Endodermal cell (in vitro differentiated cells): ENCODE measurements around the gene USH1G. TPM values are rescaled to one million over a fixed set of nuclear protein-coding genes. Genes with fewer than 3 reads are reported as not detected.

ENCODE experiments used
- DNase-seq: peaks from one replicate; pipeline ENCODE4 v3.0.0-alpha.2; 2017
- H3K27ac ChIP-seq: 2 replicates; pipeline ENCODE4 v1.5.1; 2013; ENCODE audit warnings: mild to moderate bottlenecking, low read depth, low read length, moderate library complexity
- H3K27me3 ChIP-seq: 2 replicates; pipeline ENCODE4 v1.6.1; 2013; ENCODE audit warnings: mild to moderate bottlenecking, low read length, moderate library complexity; ENCODE audit not compliant: insufficient read depth, control insufficient read depth, poor library complexity, severe bottlenecking
- H3K36me3 ChIP-seq: 2 replicates; pipeline ENCODE4 v1.7.0; 2013; ENCODE audit warnings: mild to moderate bottlenecking, low read length, moderate library complexity; ENCODE audit not compliant: control insufficient read depth, insufficient read depth
- H3K4me1 ChIP-seq: one replicate; pipeline ENCODE4 v1.7.0; 2013; ENCODE audit warnings: low read length; ENCODE audit not compliant: control insufficient read depth, insufficient read depth
- H3K4me3 ChIP-seq: 2 replicates; pipeline ENCODE4 v1.5.1; 2013; ENCODE audit warnings: mild to moderate bottlenecking, low read length, moderate library complexity
- H3K9ac ChIP-seq: 2 replicates; pipeline ENCODE4 v1.6.1; 2013; ENCODE audit warnings: mild to moderate bottlenecking, low read length, moderate library complexity; ENCODE audit not compliant: poor library complexity, severe bottlenecking; ENCODE audit errors: extremely low read depth
- H3K9me3 ChIP-seq: 2 replicates; pipeline ENCODE4 v1.6.1; 2013; ENCODE audit warnings: mild to moderate bottlenecking, low read length, moderate library complexity; ENCODE audit not compliant: control insufficient read depth
- H3K27ac Mint-ChIP-seq: 2 replicates; pipeline ENCODE4 v1.8.0; 2020; ENCODE audit warnings: mixed read lengths
- H3K27me3 Mint-ChIP-seq: 2 replicates; pipeline ENCODE4 v1.8.0; 2021; ENCODE audit warnings: mild to moderate bottlenecking, mixed read lengths; ENCODE audit not compliant: insufficient read depth
- H3K36me3 Mint-ChIP-seq: 2 replicates; pipeline ENCODE4 v1.8.0; 2020; ENCODE audit warnings: low read depth, mixed read lengths
- H3K4me1 Mint-ChIP-seq: 2 replicates; pipeline ENCODE4 v1.8.0; 2020; ENCODE audit warnings: mixed read lengths
- H3K4me3 Mint-ChIP-seq: 2 replicates; pipeline ENCODE4 v1.8.0; 2020; ENCODE audit warnings: mild to moderate bottlenecking, moderate library complexity, mixed read lengths
- H3K9me3 Mint-ChIP-seq: 2 replicates; pipeline ENCODE4 v1.8.0; 2020; ENCODE audit warnings: mild to moderate bottlenecking, mixed read lengths
- WGBS, 2 experiments: methylation state at CpG; one replicate each; pipeline versions ENCODE4 v1.1.5 to v1.1.7; 2013; ENCODE audit warnings: missing lambda C conversion rate in 2 of 2, mixed read lengths in 1 of 2; ENCODE audit not compliant: insufficient coverage in 1 of 2, insufficient read length in 1 of 2; 5-methylcytosine and 5-hydroxymethylcytosine counted together
- total RNA-seq, 2 donors: library from RNA; stranded (reverse); fragmentation: NEBNext Ultra II Directional in 1 of 2; extraction: Animal tissue kit (Norgen Biotek cat#: 25700) in 1 of 2; gene quantifications; 2 replicates in 1 of 2; 3 replicates in 1 of 2; pipeline ENCODE4 v1.2.1, GENCODE V29; 2021
- TF ChIP-seq, protein P1 (sequence below): fragments of 200-600 bp; sonication (generic); conservative IDR thresholded peaks from 2 replicates; pipeline ENCODE4 v1.5.0; 2021; ENCODE audit warnings: antibody characterized with exemption, mild to moderate bottlenecking

USH1G gene
- total RNA-seq, 2 donors from 2014 or later = 0.11 to 0.13 TPM

DNA sequence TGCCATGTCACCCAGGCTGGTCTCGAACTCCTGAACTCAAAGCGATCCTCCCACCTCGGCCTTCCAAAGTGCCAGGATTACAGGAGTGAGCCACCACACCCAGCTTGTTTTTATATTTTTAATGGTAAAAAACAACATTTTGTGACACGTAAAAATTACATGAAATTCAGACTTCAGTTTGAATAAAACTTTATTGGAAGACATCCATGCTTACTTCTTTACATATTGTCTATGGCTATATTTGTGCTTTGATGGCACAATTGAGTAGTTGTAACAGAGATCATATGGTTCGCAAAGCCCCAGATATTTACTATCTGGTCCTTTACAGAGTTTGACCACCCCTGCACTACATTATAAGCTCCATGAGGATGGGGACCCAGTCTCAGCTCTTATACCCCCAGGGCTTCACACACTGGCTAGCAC, 48.4 kb downstream of the USH1G start:
- peaks cover 2% of the 10 kb centered on the region for H3K36me3 Mint-ChIP-seq
- 95 to 100% methylated on average over 1 to 5 of the region's 5 CpGs for WGBS, 2 experiments
- no peaks in the 10 kb centered on the region for H3K9me3 Mint-ChIP-seq
- H3K27me3 Mint-ChIP-seq = peaks cover 7% of the 10 kb centered on the region
- Histone ChIP-seq H3K27me3 (no peaks in the 10 kb centered on the region), H3K9ac (no peak overlapping the region), H3K27ac (no peak overlapping the region), H3K36me3 (peaks cover 3% of the 10 kb centered on the region), H3K4me3 (no peak overlapping the region), H3K4me1 (no peaks in the 10 kb centered on the region), H3K9me3 (no peaks in the 10 kb centered on the region)
- peaks cover 16% of the 10 kb centered on the region for H3K4me1 Mint-ChIP-seq
- TF ChIP-seq, protein P1, sequence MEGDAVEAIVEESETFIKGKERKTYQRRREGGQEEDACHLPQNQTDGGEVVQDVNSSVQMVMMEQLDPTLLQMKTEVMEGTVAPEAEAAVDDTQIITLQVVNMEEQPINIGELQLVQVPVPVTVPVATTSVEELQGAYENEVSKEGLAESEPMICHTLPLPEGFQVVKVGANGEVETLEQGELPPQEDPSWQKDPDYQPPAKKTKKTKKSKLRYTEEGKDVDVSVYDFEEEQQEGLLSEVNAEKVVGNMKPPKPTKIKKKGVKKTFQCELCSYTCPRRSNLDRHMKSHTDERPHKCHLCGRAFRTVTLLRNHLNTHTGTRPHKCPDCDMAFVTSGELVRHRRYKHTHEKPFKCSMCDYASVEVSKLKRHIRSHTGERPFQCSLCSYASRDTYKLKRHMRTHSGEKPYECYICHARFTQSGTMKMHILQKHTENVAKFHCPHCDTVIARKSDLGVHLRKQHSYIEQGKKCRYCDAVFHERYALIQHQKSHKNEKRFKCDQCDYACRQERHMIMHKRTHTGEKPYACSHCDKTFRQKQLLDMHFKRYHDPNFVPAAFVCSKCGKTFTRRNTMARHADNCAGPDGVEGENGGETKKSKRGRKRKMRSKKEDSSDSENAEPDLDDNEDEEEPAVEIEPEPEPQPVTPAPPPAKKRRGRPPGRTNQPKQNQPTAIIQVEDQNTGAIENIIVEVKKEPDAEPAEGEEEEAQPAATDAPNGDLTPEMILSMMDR = no peak
- no peak overlapping the region for H3K4me3 Mint-ChIP-seq
- no peak for DNase-seq
- H3K27ac Mint-ChIP-seq = no peak overlapping the region

DNA sequence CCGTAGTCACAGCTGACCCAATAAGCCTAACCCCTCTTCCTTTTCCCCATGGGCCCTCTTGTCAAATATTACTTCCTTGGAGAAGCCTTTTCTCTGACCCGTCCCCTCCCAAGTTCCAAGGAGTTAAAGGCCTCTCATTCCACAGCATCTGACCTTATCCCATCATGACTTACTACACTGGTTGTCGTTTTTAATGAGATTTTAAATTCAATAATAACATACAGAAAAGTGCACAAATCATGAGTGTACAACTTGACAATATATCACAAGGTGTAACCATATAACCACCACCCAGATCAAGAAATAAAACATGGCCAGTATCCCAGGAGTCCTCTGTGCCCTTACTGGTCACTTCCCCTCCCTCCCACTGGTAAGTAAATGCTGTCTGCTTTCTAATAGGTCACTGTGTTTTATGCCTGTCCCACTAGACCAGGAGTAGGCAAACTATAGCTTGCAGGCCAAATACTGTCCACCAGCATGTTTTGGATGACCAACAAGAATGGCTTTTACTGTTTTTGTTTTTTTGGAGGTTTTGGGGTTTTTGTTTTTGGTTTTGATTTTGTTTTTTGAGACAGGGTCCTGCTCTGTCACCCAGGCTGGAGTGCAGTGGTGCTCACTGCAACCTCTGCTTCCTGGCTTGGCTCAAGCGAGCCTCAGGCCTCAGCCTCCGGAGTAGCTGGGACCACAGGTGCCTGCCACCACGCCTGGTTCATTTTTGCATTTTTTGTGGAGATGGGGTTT, 49.0 kb downstream of the USH1G start:
- Mint-ChIP-seq H3K36me3 (peaks cover 4% of the 10 kb centered on the region), H3K9me3 (no peaks in the 10 kb centered on the region), H3K27me3 (peaks cover 6% of the 10 kb centered on the region), H3K27ac (peak overlapping the region; percentile 96), H3K4me1 (peaks cover 16% of the 10 kb centered on the region), H3K4me3 (peak overlapping the region; percentile 73)
- H3K9me3 ChIP-seq = no peaks in the 10 kb centered on the region
- peak overlapping the region; percentile 86 for H3K9ac ChIP-seq
- TF ChIP-seq, protein P1 = no peak
- no peaks in the 10 kb centered on the region for H3K27me3 ChIP-seq
- H3K4me1 ChIP-seq = no peaks in the 10 kb centered on the region
- peak overlapping the region; percentile 95 for H3K4me3 ChIP-seq
- WGBS, 2 experiments = 66 to 69% methylated on average over 4 to 6 of the region's 6 CpGs
- H3K36me3 ChIP-seq = peaks cover 3% of the 10 kb centered on the region
- no peak overlapping the region for H3K27ac ChIP-seq
- no peak for DNase-seq

DNA sequence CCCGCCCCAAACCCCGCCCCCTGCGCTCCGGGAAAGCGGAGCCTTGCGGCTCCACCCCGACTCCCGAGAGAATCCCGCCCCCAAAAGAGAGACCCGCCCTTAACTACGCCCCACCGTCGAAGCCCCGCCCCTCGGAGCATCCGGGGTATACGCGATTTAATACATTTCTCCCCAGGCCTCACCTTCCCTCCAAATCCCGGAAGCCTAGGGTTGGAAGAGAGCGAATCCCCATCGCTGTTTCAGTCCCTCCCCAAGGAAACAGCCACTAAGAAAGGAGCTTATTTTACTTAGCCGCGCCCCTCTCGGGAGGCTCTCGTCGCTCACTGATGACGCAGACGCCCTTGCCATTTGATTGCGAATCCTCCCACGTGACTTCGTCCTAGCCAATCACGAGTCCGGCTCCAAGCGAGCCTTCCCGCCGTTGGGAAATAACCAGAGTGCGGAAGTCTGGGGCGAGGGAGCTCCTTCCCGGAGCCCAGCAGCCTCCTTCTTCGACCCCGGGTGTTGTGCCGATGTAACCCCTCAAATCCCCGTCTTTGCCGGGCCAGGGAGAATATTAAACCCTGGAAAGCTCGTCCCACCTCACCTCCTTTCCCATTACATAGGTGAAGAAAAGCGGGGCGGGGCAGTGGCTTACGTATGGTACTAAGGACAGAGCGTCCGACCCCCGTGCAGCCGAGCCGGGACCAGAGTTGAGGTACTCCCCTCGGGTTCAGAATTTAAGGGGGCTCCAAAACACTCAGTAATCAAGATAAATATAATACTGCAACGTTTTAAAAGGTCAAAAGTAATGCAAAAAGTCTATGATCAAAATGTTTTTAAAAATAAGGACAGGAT, 49.8 kb downstream of the USH1G start:
- TF ChIP-seq, protein P1 = no peak
- no peaks in the 10 kb centered on the region for H3K9me3 ChIP-seq
- peaks cover 3% of the 10 kb centered on the region for H3K36me3 ChIP-seq
- H3K4me1 Mint-ChIP-seq = peaks cover 16% of the 10 kb centered on the region
- H3K4me1 ChIP-seq = no peaks in the 10 kb centered on the region
- no peaks in the 10 kb centered on the region for H3K27me3 ChIP-seq
- peak overlapping the region; percentile 73 for H3K4me3 Mint-ChIP-seq
- peaks cover 6% of the 10 kb centered on the region for H3K27me3 Mint-ChIP-seq
- H3K9me3 Mint-ChIP-seq = no peaks in the 10 kb centered on the region
- peak overlapping the region; percentile 96 for H3K27ac Mint-ChIP-seq
- H3K4me3 ChIP-seq = peak overlapping the region; percentile 95
- H3K36me3 Mint-ChIP-seq = peaks cover 4% of the 10 kb centered on the region
- peak; percentile 100 for DNase-seq
- WGBS, 2 experiments = 0% methylated on average over 24 to 55 of the region's 55 CpGs
- peak overlapping the region; percentile 86 for H3K9ac ChIP-seq
- peak overlapping the region; percentile 77 for H3K27ac ChIP-seq
